Fibroblast of lung (primary cell): Measurements from ENCODE around the gene RTN1. TPM values are rescaled to one million over a fixed set of nuclear protein-coding genes. Genes with fewer than 3 reads are reported as not detected.

ENCODE experiments used
- DNase-seq, 2 donors: peaks; one replicate each; pipeline versions ENCODE4 v3.0.0 to v3.0.0-alpha.2; 2010; ENCODE audit warnings: low read depth in 2 of 2
- H2AFZ ChIP-seq: 2 replicates; pipeline ENCODE4 v1.5.1; 2012; ENCODE audit warnings: low read length, control low read depth, inconsistent platforms
- H3K27ac ChIP-seq: 2 replicates; pipeline ENCODE4 v1.5.1; 2011; ENCODE audit warnings: low read length, control low read depth; ENCODE audit not compliant: insufficient read depth
- H3K27me3 ChIP-seq: 2 replicates; pipeline ENCODE4 v1.5.1; 2011; ENCODE audit warnings: mild to moderate bottlenecking, low read length; ENCODE audit not compliant: control insufficient read depth, insufficient read depth
- H3K36me3 ChIP-seq: 2 replicates; pipeline ENCODE4 v1.5.1; 2011; ENCODE audit warnings: low read length; ENCODE audit not compliant: control insufficient read depth, insufficient read depth
- H3K4me1 ChIP-seq: 2 replicates; pipeline ENCODE4 v1.5.1; 2011; ENCODE audit warnings: low read length; ENCODE audit not compliant: control insufficient read depth, insufficient read depth; ENCODE audit errors: extremely low read depth
- H3K4me2 ChIP-seq: 2 replicates; pipeline ENCODE4 v1.5.1; 2011; ENCODE audit warnings: low read length, control low read depth; ENCODE audit not compliant: insufficient read depth; ENCODE audit errors: extremely low read depth
- H3K4me3 ChIP-seq, 4 experiments: fragments of 200-600 bp in 1 of 4; sonication (generic) in 1 of 4; replicated peaks in 1 of 4; 2 replicates each; pipeline ENCODE4 v1.5.1; 2011 to 2016; ENCODE audit warnings: low read length in 4 of 4, low read depth in 3 of 4, mild to moderate bottlenecking in 3 of 4, control low read depth in 2 of 4, inconsistent platforms in 1 of 4, mixed read lengths in 1 of 4; ENCODE audit not compliant: insufficient read depth in 1 of 4; ENCODE audit errors: control extremely low read depth in 1 of 4
- H3K79me2 ChIP-seq: 2 replicates; pipeline ENCODE4 v1.5.1; 2012; ENCODE audit warnings: mild to moderate bottlenecking, low read length, inconsistent platforms; ENCODE audit not compliant: control insufficient read depth, insufficient read depth
- H3K9ac ChIP-seq: 2 replicates; pipeline ENCODE4 v1.5.1; 2011; ENCODE audit warnings: mild to moderate bottlenecking, low read length, control low read depth; ENCODE audit not compliant: insufficient read depth
- H3K9me3 ChIP-seq: 2 replicates; pipeline ENCODE4 v1.5.1; 2012; ENCODE audit warnings: low read depth, low read length; ENCODE audit not compliant: control insufficient read depth, insufficient read depth
- H4K20me1 ChIP-seq: 2 replicates; pipeline ENCODE4 v1.5.1; 2011; ENCODE audit warnings: low read length; ENCODE audit not compliant: control insufficient read depth, insufficient read depth; ENCODE audit errors: extremely low read depth
- EZH2 ChIP-seq: IDR thresholded peaks from 2 replicates; pipeline ENCODE4 v1.5.1; 2012; ENCODE audit warnings: low read length, control low read depth, mild to moderate bottlenecking; ENCODE audit errors: missing control alignments
- polyA plus RNA-seq, 2 donors: library from polyadenylated mRNA; depleted of rRNA in 1 of 2; stranded (reverse) in 1 of 2; unstranded in 1 of 2; fragments of >200 nt; gene quantifications; 2 replicates each; pipeline ENCODE4 v1.2.1, GENCODE V29; 2011 to 2012; ENCODE audit warnings: missing spikeins in 1 of 2
- total RNA-seq: library from RNA; depleted of rRNA; stranded (reverse); fragments of >200 nt; gene quantifications from 2 replicates; pipeline ENCODE4 v1.2.1, GENCODE V29; 2014
- TF ChIP-seq, protein P1 (sequence below), 2 donors: IDR thresholded peaks in 1 of 2; conservative IDR thresholded peaks in 1 of 2; 1 replicate in 1 of 2; 2 replicates in 1 of 2; pipeline ENCODE4 v1.5.1; 2011 to 2012; ENCODE audit warnings: low read length in 2 of 2, control low read depth in 1 of 2, inconsistent platforms in 1 of 2, low read depth in 1 of 2, mild to moderate bottlenecking in 1 of 2

RTN1 gene
- total and polyA plus RNA-seq, 2 donors (not counting 1 experiment from before 2014, with no cell fraction given), result 0.17 to 0.92 TPM

DNA sequence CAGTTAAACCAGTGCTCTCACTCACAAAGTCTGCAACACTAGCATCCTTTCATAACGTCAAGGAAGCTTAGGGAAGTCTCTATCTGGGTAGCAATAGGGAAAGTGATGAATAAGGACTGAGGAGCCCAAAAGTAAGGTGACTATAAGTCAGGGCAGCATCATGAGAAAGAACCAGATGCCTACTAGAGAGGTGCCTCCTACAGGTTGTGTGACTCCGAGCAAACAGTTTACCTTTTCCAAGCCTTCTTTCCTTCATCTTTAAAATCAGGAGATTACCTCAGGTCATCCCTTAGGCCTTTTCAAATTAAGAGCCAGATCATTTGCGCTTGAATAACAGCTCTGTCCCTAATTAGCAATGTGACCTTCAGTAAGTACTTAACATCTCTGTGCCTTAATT, 40.2 kb downstream of the RTN1 start:
- Histone ChIP-seq H3K4me2 (no peak overlapping the region), H3K4me1 (no peaks in the 10 kb centered on the region), H2AFZ (no peak overlapping the region), H3K27ac (no peak overlapping the region), H3K9ac (no peak overlapping the region), H3K36me3 (no peaks in the 10 kb centered on the region), H3K4me3 (no peak overlapping the region), H3K79me2 (no peaks in the 10 kb centered on the region), H4K20me1 (no peaks in the 10 kb centered on the region), H3K27me3 (no peaks in the 10 kb centered on the region), H3K9me3 (no peaks in the 10 kb centered on the region)
- TF ChIP-seq, protein P1, sequence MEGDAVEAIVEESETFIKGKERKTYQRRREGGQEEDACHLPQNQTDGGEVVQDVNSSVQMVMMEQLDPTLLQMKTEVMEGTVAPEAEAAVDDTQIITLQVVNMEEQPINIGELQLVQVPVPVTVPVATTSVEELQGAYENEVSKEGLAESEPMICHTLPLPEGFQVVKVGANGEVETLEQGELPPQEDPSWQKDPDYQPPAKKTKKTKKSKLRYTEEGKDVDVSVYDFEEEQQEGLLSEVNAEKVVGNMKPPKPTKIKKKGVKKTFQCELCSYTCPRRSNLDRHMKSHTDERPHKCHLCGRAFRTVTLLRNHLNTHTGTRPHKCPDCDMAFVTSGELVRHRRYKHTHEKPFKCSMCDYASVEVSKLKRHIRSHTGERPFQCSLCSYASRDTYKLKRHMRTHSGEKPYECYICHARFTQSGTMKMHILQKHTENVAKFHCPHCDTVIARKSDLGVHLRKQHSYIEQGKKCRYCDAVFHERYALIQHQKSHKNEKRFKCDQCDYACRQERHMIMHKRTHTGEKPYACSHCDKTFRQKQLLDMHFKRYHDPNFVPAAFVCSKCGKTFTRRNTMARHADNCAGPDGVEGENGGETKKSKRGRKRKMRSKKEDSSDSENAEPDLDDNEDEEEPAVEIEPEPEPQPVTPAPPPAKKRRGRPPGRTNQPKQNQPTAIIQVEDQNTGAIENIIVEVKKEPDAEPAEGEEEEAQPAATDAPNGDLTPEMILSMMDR (conservative IDR thresholded peaks at IDR 0.05 in 1 of 2, IDR thresholded peaks at IDR 0.05 in 1 of 2; ENCODE audit: low read depth in 1 of 2, low read length in 2 of 2), result no peak
- TF ChIP-seq EZH2, result no peak
- DNase-seq, result no peak

DNA sequence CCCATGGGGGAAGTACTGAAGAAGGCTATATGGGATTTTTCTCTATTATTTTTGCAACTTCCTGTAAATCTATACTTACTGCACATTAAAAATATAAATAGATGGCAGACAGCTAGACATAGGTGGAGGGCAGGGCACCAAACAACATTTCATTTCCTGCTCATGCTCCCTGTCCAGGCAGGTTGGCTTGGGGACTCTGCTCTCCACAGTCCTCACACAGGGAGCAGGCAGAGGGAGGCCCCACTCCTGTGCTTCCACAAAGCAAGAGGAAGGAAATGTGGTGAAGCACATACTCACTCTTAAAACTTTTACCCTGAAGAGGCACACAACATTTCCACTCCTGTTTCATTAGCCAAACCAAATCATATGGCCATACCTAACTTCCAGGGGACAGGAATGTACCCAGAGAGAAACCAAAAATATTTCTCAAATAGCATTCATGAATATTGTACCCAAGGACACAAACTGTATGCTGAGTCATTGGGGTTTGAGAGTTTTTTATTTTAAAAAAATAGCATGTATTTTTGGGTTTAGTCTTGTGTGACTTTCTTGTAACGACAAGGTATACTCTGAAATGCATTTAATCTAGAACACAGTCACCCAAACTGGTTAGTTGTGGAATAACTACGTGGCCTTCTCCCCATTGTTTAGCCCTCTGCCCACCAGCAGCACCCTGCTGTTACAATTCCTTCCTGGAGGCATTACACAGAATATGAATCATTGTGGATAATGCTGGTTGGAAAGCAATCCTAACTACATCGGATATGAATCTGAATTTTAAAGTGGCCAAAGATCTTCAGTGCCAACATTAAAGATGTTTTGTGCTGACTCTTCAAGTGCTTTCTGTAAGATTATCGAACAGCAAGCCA, 40.9 kb downstream of the RTN1 start:
- Histone ChIP-seq H3K9me3 (no peaks in the 10 kb centered on the region), H3K4me3 (no peak overlapping the region), H3K36me3 (no peaks in the 10 kb centered on the region), H2AFZ (no peak overlapping the region), H3K4me2 (no peak overlapping the region), H3K9ac (no peak overlapping the region), H3K79me2 (no peaks in the 10 kb centered on the region), H3K27me3 (no peaks in the 10 kb centered on the region), H4K20me1 (no peaks in the 10 kb centered on the region), H3K4me1 (no peaks in the 10 kb centered on the region), H3K27ac (no peak overlapping the region)
- peak in 1 of 2 donors; percentile 61 for DNase-seq
- TF ChIP-seq, protein P1 (conservative IDR thresholded peaks at IDR 0.05 in 1 of 2, IDR thresholded peaks at IDR 0.05 in 1 of 2; ENCODE audit: low read depth in 1 of 2, low read length in 2 of 2), result no peak
- no peak for TF ChIP-seq EZH2

DNA sequence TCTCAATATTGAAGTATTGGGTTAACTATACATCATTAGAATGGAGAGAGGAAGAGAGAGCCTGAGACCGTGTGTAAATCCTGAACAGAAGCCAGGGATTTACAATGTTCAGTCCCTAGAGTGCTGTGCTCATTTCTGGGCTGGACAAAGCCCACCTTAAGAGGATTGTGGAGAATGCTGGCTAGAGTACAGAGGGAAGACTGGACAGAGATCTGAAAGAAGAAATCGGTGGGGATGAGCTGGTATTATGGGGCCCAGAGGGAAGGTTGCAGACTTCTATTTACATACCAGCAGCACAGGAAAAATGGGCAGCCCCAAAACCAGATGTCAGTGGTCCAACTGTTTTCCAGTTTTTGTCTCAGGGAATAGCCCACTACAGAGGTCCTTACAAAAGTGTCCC, 42.3 kb downstream of the RTN1 start:
- no peaks in the 10 kb centered on the region for H3K4me1 ChIP-seq
- H3K27ac ChIP-seq, result no peak overlapping the region
- TF ChIP-seq, protein P1 (conservative IDR thresholded peaks at IDR 0.05 in 1 of 2, IDR thresholded peaks at IDR 0.05 in 1 of 2; ENCODE audit: low read depth in 1 of 2, low read length in 2 of 2), result no peak
- no peak for TF ChIP-seq EZH2
- no peaks in the 10 kb centered on the region for H3K79me2 ChIP-seq
- H4K20me1 ChIP-seq, result no peaks in the 10 kb centered on the region
- H2AFZ ChIP-seq, result no peak overlapping the region
- no peak overlapping the region for H3K4me3 ChIP-seq
- no peaks in the 10 kb centered on the region for H3K9me3 ChIP-seq
- H3K9ac ChIP-seq, result no peak overlapping the region
- no peak for DNase-seq
- no peaks in the 10 kb centered on the region for H3K36me3 ChIP-seq
- H3K27me3 ChIP-seq, result no peaks in the 10 kb centered on the region
- H3K4me2 ChIP-seq, result no peak overlapping the region
